GM21367 (cell line): ENCODE data around the gene WDR47.
"Not testable (repeated sequence)": the region's sequence is repeated elsewhere in the genome, so short reads cannot be mapped to it uniquely, and the experiment has no call there.

Source experiments
- ATAC-seq: cut with Tn5 transposase; IDR thresholded peaks from one replicate; pipeline ENCODE4 v1.9.1; 2021; ENCODE audit not compliant: unreplicated experiment

The WDR47 gene

GRCh38 chr1:108963052-108963686 lies 78.7 kb downstream of the WDR47 start, which contains the start of gene CLCC1:
TSS of gene CLCC1 (minus strand) at chr1:108963484. CDS start at chr1:108950437, 13,047 bp downstream.
- ATAC-seq, result peak; percentile 89

GRCh38 chr1:108962681-108963051 lies 79.2 kb downstream of the WDR47 start:
- no peak for ATAC-seq

DNA sequence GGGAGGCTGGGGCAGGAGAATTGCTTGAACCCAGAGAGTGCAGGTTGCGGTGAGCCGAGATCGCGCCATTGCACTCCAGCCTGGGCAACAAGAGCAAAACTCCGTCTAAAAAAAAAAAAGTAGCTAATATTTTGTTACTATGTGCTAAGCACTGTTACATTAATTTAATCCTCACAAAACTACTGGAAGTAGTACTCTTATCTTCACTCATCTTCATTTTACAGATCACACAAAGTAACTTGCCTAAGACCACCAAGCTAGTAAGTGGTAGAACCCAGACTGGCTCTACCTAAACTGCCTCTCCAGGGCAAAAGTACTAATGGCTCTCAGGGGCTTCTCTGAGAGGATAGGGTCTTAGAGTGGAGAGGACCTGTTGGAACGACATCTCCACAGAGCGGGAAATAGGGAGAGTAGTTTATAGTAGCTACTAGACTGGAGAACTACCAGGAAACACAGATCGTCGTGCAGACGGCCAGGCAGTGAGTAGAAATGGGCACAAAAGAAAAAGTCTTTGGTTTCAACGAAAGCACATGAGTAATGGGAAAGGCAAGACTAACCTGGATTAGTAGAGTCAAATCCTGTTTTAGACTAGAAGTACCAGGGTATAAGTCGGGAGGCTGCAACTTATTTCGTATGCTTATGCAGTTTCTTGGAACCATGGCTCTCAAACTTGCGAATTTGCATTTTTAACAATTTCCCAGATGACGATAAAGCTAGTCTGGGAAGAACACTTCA lies 80.0 kb downstream of the WDR47 start:
- ATAC-seq, result no peak

- ATAC-seq, result peak; percentile 26
These were observed 80.7 kb downstream of the WDR47 start for GRCh38 chr1:108961198-108961597.

DNA sequence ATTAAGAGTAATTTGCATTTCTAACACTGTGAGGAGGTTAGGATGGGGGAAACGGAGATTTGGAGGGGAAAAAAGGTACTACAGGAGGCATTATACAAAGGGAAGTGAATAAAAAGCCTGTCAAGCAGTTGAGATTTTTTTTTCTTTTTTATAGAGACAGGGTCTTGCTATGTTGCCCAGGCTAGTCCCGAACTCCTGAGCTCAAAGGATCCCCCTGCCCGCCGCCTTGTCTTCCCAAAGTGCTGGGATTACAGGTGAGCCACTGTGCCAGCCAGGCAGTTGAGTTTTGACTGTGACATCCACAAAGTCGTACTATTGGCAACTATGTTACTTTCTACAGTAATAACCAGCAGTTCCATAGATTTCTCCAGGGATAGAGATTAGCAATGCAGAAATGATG lies 81.2 kb downstream of the WDR47 start:
- ATAC-seq, result no peak

DNA sequence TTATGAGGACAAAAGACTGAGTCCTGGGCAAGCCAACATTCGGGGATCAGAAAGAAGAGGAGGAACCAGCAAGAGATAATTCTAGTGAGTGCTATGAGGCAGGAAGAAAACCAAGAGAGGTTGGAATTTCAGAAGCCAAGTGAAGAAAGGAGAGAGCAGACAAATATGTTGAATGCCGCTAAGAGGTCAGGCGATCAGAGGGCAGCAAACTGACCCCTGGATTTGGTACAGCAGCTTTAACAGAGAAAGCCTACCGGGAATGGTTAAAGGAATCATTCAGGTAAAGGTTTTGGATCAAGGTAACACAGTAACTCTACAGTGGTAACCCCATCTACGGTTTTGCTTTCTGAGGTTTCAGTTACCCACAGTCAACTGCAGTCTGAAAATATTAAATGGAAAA lies 84.0 kb downstream of the WDR47 start:
- no peak for ATAC-seq

- ATAC-seq, result no peak
These were observed 86.0 kb downstream of the WDR47 start for GRCh38 chr1:108955881-108956280.

GRCh38 chr1:108955111-108955510 lies 86.8 kb downstream of the WDR47 start:
- no peak for ATAC-seq

DNA sequence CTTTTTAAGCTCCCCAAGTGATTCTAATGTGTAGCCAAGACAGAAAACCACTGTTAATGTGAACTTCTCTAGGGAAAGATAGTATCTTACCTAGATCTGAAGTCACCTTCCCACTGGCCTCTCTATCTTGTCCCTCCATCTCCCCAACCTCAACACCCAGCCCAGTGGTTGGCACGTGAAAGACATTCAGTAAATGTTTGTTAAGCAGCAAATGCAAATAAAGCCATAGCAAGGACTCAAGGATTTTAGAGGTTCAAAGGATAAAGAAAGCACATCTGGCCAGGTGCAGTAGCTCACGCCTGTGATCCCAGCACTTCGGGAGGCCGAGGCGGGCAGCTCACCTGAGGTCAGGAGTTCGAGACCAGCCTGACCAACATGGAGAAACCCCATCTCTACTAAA lies 88.5 kb downstream of the WDR47 start:
- ATAC-seq, result no peak

- ATAC-seq, result no peak
These were observed 90.7 kb downstream of the WDR47 start for GRCh38 chr1:108951242-108951641.

GRCh38 chr1:108949044-108949443 lies 92.9 kb downstream of the WDR47 start:
- no peak for ATAC-seq

- no peak for ATAC-seq
These were observed 93.9 kb downstream of the WDR47 start for GRCh38 chr1:108947871-108948525.

- no peak for ATAC-seq
These were observed 105.7 kb downstream of the WDR47 start for GRCh38 chr1:108936170-108936569.

- ATAC-seq, result no peak
These were observed 108.0 kb downstream of the WDR47 start for GRCh38 chr1:108933944-108934343.

DNA sequence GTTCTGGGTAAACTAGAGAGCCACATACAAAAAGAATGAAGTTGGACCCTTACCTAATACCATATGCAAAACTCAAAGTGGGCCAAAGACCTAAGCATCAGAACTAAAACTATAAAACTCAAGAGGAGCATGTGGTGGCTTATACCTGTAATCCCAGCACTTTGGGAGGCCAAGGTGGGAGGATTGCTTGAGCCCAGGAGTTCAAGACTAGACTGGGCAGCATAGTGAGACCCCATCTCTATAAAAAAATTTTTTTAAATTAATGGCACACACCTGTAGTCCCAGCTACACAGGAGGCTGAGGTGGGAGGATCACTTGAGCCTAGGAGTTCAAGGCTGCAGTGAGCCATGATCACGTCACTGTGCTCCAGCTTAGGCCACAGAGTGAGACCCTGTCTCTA lies 114.3 kb downstream of the WDR47 start:
- not testable (repeated sequence) for ATAC-seq

DNA sequence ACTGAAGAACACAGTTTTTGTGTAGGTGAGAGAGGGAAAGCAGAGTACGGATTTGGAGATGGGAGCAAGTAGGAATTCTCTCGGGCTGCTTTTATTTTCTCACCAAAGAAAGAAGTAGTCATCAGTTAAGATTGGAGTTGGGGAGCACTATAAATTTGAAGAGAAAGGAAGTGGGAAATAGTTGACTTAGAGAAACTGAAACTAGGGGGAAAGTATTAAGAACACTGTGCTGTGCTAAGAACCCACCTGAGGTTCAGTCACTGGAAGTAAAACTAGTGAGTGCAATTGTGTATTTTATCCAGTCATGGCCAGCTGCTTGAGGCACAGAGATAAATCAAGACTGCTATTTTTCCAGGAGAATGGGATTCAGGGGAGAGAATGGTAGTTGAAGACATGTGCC lies 116.0 kb downstream of the WDR47 start:
- ATAC-seq, result no peak
